A172 (cell line): ENCODE data around the gene TIMP4. TPM values are rescaled to one million over a fixed set of nuclear protein-coding genes. Genes with fewer than 3 reads are reported as not detected.

Experiments
- DNase-seq: peaks from one replicate; pipeline ENCODE4 v3.0.0-alpha.2; 2015; ENCODE audit warnings: low spot score
- total RNA-seq: library from RNA; depleted of rRNA; stranded (reverse); fragments of >200 nt; shearing (Covaris generic); gene quantifications from 2 replicates; pipeline ENCODE4 v1.2.3, GENCODE V29; 2014

The TIMP4 gene
- total RNA-seq, 1 experiment from 2014 or later, result 8.6 TPM

DNA sequence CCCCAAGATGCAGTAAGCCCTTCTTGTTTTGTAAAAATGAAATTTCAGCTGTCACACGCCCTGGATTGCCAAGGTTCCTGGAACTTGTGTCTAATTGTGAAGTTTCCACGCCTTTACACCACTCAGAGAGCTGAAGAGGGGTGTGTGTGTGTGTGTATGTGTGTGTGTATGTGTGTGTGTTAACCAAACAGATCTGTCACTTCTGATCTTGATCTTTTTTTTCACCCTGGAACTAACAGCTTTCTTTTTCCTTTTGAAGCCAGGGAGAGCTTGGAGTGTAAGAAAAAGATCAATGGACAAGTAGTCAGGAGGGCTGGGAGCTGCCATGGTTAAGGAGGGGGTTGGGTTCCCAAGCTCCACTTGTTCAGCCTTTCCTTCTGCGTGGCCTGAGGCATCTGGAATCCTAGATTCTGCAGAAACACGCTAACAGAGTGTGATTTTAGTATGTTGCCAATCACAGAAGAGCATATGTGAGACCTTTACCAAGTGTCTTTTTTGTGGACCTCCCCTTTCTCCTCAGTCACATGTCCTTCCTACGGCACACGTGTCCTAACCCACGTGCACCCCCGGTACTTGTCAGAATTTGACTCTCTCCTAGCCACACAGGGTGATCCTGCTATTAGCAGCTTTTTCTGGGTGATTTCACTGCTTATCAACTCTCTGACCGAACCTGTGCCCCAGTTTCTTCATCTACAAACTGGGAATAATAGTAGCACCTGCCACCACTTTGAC, 11.5 kb downstream of the TIMP4 start:
- no peak for DNase-seq

DNA sequence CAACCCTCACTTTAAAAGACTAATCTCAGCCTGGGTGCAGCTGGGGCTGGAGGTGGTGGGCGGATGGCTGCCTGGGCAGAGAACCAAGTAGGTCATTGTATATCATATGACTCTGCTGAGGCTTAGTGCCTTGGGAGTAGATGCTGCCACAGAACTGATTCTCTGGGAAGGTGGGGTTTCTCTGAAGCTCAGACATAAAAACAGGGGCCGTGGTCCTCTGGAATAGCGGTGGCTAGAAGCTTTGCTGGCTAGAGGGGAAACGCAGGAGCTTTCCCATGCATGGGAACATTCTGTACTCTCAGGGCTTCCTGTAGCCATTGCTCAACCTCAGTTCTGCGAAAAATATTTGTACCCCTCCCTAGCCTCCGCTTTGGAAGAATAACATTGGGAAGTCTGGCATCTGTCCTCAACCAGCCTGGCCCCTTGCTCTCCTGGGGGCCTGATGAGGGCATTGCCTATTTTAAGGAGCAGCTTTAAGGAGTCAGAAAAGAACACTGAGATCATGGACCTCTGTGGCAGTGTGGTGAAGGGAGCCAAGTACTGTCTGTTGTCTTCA, 14.7 kb downstream of the TIMP4 start:
- DNase-seq, result no peak

DNA sequence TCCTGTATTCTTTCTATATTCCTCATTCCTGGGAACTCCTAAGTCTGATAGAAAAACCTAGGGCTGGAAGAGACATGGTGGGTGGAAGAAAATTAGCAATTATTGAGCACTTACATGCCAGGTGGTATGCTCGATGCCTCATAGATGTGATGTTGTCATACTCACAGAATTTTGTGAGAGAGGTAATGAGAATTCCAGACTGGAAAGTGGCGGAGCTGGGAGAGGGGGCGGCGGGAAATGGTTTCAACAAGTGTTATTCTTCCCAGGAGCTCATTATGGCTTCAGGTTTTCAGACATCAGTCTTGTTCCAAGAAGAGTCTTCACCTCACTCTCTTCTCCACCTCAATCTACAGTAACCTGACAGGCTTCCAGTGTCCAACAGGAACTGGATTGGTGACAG, 16.2 kb downstream of the TIMP4 start:
- DNase-seq, result no peak

DNA sequence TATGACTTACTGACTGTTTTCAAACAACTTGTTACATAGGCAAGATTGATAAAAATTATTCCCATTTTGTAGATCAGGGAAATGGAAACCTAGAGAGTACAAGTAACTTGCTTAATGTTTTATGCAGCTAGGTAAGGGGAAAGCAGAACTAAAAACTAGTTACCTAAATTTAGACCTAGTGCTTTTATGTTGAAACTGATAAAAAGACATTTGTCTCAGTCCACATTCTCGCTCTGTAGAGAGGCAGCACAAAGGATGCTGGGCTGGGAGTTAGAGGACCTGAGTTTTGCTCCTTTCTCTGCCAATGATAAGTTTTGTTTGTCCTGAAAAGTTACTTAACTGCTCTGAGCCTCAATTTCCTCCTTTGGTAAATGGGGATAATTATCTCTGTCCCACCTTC, 17.4 kb downstream of the TIMP4 start:
- no peak for DNase-seq

DNA sequence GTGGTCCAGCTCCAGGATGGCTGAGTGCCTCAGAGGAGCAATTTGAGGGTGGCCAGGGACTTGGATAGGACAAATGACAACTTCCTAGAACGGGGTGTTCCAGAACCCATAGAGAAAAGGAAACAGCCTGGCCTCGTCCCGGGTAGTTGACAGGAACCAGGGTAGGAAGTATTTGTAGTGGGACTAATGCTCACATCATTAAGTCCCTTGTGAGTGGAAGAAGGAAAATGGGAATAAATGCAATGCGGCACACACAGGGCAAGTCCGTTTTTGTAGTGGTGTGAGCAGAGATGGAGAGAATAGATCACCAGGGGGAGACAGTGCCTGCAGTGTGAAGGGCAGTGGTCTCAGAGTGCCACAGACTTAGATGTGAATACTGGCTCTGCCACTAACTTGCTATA, 19.6 kb downstream of the TIMP4 start:
- DNase-seq, result peak; percentile 58

DNA sequence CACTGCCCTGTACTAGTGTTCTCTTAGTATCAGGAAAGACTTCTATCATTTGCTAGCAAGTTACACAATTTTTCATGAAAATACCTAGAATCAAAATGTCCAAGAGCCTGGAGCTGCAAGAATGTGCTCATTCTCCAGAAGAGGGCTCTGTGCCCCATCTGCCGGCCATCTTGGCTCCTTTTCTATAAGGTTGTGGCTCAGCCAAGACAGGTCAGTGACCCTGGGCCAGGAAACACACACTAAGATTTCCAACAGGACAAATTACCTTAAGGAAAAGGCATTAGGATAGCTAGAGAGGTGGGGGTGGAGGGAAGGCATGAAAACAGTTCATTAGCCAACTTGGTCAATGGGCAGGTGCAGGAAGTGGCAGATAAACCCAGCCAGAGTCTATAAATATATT, 20.7 kb downstream of the TIMP4 start:
- peak; percentile 51 for DNase-seq

DNA sequence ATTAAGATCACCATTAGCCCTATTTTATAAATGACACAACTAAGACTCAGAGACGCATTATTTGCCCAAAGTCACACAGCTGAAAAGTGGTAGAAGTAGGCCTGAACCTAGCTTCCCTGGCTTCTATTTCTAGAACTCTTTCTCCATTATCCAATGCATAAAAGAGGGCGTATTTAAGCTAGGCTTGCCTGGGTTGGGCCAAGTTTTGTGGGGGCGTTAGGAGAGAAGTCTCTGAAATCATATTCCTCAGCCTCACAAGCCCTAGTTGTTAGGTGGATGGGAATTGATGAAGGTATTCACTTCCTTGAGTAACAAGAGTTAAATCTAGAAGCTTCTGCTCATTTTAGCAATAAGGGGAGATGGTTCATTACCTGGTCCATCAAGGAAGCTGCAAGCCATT, 22.3 kb downstream of the TIMP4 start:
- DNase-seq, result no peak

DNA sequence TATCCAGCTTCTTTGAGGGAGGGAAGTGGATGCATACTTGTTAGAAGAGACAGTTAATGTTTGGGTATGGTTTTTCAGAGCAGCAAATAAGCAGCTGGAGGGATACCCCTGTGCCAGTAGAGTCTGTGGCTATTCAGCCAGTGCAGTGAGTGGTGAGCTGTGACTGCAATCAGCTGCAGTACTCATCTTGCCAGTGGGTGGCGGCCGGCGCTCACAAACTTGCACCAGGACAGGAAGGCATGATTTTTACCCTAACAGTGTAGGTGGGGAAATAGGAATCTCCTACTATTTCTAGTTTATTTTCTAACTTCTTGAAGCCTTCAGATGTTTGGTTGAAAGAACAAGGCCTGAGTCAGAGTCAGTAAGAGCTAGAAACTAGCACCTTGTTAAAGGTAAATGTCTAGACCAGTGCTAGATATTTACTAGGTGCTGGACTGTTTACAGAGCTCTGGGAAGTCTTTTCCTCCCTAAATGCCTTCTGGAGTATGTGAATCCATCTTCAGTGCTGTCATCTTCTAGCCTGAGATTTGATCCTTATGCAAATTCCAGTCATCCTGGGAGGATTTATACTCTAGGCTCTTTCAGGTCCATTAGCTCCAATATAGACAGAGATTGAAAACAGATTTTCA, 23.6 kb downstream of the TIMP4 start:
- DNase-seq, result peak; percentile 61

DNA sequence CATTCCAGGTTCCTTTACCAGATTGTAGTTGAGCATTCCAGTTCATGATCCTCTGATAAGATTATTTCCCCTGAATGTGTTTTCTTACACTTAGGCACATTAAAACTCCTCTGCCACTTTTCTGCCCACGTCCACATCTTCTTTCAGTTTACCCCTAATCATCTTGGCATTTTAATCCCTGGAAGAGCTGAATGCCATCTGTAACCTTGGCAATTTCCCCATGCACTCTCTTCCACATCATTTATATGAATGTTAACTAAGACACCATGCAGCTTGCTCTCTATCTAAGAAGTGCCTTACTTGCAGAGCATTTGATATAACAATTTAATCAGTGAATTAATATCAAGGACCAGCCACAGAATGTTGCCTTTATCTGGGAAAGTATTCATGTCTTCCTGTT, 25.8 kb downstream of the TIMP4 start:
- DNase-seq, result no peak

DNA sequence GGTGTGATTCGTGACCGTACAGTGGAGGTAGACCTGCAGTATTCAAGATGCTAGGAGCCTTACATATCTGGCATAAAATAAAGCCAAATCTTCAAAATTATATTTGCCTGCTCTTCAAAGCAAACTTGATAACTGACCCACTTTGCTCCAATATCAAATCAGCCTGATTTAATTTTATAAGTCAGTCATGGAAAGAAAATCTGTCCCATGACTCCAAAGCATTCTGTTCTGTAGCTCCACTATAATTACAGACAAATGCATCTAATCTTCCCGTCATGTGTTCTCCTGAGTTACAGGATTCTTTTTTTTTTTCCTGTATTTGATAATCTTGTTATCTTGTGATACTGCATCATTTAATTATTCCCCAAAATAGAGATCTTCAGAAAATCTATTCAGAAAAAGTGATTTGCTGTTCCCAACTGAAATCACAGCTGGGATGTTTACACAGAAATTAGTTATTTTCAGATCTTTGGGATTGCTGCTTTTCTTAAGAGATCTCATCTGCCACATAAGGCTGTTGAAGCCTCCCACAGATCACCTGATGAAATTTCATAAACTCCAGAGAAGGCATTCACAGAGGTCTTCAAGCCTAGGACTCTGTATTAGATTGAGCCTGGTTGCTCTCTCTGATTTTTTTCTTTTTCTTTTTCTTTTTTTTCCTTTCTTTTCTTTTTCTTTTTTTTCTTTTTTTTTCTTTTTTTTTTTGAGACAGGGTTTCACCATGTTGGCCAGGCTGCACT, 27.2 kb downstream of the TIMP4 start:
- DNase-seq, result no peak

DNA sequence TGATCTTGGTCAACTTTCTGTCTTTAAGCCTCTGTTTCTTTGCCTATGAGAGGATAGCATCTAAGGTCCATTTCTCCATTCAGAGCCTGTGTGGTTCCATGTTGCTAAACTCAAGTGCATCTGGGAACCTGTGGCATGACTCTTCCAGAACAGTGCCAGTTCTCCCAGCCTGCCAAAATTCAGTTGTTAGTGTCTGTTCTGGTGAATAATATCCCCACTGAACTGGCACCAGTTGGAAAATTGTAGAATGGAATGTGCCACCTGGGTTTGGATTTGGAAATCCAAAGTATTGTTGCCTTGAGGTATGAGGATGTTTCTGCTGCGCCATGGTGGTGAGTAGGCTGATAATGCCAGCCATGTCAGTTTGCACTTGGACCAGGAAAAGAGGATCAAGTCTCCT, 31.3 kb downstream of the TIMP4 start:
- DNase-seq, result no peak

DNA sequence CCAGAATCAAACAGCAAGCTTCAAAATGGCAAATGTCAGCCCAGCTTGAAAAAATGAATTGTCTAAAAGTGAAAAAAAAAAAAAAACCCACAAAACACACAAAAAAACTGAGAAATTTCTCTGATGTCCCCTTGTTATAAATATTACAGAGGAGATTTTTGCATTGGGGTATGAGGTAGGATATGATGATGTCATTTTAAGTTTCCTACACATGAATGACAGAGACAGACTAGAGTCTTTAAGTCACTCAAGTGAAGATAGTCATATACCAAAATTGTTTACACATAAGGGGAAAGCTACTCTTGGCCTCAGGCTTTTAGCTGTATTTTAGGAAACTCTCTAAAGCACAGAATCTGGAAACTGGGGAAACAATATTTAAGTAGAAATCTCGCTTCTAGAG, 32.9 kb downstream of the TIMP4 start:
- no peak for DNase-seq

DNA sequence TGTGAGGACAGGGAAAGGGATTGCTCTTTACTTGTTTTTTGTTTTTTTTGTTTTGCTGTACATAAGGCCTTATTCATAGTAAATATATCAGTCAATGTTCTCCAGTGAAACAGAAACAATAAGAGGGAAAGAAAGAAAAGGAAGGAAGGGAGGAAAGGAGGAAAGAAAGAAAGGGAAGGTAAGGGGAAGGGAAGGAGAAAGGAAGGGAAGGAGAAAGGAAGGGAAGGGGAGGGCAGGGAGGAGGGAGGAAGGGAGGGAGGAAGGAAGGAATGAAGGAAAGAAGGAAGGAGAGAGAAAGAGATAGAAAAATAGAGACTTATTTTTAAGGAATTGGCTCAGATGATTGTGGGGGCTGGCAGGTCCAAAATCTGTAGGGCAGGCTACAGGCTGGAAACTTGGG, 37.2 kb downstream of the TIMP4 start:
- DNase-seq, result no peak

DNA sequence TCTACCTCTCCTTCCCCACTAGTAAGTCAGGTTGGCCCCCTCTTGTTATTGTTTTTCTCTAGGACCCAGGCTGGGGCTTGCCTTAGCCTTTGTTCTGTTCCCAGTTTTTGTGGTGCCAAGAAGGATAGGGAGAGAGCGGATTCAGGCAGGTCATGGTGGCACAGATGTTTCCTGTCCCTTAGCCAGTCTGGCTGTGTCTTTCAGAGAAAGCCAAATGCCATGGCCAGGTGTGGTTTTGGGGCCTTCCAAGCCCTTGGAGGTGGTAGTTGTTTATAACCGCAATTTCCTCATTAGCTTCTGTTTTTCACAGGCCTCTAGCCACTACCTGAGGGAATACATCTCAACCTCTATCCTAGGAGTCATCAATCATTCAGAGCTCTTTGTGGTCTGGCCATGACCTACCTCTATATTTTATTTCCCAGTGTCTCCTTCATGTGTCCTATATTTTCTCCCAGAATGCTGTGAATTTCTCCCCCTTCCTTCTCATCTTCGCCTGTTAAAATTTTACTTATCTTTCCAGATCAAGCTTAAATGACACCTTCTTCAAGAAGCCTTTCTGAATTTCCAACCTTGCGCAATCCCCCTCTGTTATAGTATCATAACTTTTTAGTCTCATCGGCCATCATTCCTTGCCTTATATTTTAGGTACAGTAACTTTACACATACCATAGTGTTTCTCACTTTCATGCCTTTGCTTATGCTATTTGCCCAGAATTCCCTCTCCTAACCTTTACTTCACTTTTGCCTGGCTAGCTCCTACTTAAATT, 38.2 kb downstream of the TIMP4 start:
- no peak for DNase-seq

DNA sequence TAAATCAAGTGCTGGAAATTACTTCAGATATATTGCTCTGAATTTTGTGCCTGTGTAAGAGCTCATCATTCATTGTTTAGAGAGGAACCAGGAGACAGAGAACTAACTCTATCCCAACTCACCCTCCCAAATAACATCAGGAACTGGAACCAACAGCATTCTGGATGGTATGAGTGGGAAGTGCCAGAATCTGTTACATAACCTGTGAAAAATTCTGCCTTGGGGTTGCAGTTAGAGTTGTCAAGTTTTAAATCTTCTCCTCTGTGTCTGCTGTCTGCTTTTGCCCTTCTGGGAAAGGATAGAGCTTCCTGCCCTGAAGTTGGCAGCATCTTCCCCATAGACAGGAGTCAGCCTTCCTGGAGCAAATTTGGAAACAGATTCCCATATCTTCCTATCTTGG, 41.2 kb downstream of the TIMP4 start:
- DNase-seq, result no peak

DNA sequence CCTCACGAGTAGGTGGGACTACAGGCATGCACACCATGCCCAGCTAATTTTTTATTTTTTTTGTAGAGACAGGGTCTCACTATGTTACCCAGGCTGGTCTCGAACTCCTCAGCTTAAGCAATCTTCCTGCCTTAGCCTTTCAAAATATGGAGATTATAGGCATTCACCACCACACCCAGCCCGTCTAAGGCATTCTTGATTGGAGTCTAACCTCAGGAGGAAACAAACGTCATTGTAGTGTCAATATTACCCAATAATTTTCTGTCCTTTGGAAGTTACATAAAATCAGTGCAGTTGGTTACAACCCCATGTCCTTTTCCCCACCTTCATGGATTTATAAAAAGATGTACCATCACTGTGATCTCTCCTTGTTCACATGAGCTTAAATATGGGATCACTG, 41.8 kb downstream of the TIMP4 start:
- no peak for DNase-seq

DNA sequence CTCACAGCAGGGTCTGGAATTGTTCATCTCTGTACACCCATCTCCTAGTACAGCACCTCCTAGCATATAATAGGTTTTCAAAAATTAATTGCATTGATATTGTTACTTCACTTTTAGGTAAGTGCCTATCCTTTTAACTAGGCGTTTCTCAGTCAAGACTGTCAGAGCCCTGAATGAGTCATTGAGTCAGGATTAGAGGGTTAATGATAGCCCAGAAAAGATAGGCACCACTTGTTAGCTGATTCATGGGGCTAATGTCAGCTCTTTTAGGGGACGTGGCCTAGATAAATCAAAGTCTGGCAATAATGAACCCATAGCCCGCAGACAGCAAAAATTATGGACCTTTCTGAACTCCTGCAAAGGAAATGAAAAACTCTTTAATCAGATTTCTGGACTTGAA, 42.9 kb downstream of the TIMP4 start:
- DNase-seq, result no peak

DNA sequence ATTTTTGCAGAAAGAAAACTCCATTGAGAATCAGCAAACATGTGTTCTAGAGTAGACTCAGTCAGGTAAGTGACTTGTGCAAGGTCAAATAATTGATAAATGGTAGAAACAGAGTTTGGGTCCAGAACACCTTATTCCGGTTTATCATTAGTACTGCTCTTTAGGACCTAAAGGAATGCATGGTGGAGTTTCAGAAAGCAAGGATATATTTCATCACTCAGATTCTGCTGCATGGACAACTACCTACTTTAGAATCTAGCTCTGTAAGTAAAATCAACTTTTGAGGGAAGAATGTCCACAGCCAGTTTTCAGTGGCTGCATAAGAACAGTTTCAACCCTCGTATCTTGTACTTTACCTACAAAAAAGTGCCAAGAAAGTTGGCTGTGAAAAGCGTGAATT, 43.6 kb downstream of the TIMP4 start:
- DNase-seq, result no peak

DNA sequence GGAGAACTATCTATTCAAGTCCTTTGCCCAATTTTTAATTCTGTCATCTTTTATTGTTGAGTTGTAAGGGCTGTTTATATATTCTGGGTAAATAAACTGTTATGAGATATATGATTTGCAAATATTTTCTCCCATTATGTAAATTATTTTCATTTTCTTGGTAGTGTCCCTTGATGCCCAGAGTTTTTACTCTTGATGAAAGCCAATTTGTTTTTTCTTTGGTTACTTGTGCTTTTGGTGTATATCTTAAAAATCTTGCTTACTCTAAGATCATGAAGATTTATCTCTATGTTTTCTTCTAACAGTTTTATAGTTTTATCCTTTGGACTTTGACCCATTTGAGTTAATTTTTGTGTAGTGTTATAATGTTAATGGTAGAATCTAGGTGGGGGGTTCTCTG, 44.5 kb downstream of the TIMP4 start:
- no peak for DNase-seq

DNA sequence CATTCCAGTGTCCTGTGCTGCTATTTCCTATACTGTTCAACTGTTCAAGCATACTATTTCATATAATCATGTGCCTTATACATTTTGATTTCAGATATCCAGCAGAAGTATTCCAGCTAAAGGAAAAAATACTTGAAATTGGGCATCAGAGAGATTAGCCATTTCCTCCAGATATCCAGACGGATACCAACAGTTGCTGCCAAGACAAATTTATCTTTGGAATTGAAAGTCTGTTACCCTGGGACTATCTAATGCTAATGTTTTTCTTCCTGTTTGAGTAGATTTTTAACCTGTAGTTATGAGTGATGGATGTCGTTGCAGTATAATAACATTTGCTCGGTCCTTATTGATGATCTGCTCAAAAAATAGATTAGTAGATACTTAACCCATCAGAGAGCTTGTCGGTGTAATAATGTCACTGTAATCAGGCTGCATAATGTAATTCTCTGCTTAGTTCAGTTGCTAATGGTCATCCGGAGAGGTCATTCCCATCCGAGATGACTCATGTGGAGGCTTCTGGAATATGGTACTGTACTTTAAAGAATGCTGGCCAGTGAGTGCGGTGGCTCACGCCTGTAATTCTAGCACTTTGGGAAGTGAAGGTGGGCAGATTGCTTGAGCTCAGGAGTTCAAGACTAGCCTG, 51.5 kb downstream of the TIMP4 start:
- DNase-seq, result no peak
